AG04449 (cell line): ENCODE measurements around the gene CCDC116.

Experiments
- CTCF ChIA-PET: fragments of 350-600 bp; formaldehyde crosslinking; extraction: SDS; loops from one replicate; lab custom pipeline; 2021; ENCODE audit warnings: antibody characterized with exemption; lab: Yijun Ruan, JAX
- POLR2A ChIA-PET: fragments of 400-600, 350-600 bp; formaldehyde crosslinking; extraction: SDS; loops from one replicate; lab custom pipeline; 2020; ENCODE audit warnings: antibody characterized with exemption, inconsistent platforms; lab: Yijun Ruan, JAX
- DNase-seq: peaks from one replicate; pipeline ENCODE4 v3.0.0-alpha.2; 2010; ENCODE audit warnings: low read depth, low spot score
- H3K4me3 ChIP-seq: 2 replicates; pipeline ENCODE4 v1.5.1; 2011; ENCODE audit warnings: low read depth, mild to moderate bottlenecking, control low read depth, low read length
- CTCF ChIP-seq: IDR thresholded peaks from one replicate; pipeline ENCODE4 v1.5.1; 2011; ENCODE audit warnings: mild to moderate bottlenecking, moderate library complexity, low read length, control low read depth, inconsistent platforms; ENCODE audit not compliant: insufficient read depth; ENCODE audit errors: missing control alignments

CCDC116 gene, protein sequence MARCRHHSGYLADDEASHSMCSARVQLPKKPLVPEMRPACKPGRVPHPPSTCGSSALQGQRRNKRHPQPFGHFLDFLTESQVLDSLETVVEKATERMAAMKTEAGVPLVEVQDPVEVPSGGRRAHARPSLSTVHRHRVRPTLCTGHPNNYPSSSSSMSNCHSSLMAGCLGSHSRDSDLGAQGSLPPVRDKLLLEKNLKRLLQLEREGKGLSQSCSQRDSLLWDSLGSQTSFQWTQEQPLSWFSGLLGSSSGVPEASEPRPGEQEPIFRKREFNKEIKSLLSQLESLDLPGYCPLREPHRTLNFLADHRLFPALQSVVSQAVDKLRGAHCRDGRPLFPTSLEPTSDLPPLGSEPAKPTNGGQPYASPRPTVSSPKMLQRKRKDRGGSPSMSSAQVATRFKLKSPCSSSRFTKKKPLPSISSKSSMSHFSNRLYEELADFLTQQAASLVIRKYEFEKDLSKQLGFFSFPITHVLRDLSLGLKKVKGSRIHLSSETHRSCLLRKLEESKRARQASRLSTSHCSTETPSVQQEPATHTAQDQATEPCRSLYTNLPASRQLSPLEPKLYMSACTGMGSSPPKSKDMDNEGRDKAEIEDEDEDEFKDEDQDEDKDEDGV

GRCh38 chr22:21632237-21632895, at the start of gene CCDC116:
TSS of gene CCDC116 (plus strand) at chr22:21632760. CDS start at chr22:21633182, 422 bp downstream.
- no peak for TF ChIP-seq CTCF
- CTCF ChIA-PET: interaction anchor here (1.1 to 12.1 kb wide), 2 partner anchors 12 to 23 kb away, joined by 3 to 158 read pairs; partner anchors contain the start of gene SDF2L1
- POLR2A ChIA-PET: interaction anchor here (1.0 kb wide), 1 partner anchor 9 kb away, joined by 3 read pairs; no protein-coding TSS in a partner anchor
- H3K4me3 ChIP-seq: no peak within 1 kb of the TSS
- no peak for DNase-seq

- TF ChIP-seq CTCF: no peak
- no peak overlapping the region for H3K4me3 ChIP-seq
- DNase-seq: no peak
- ChIA-PET POLR2A (interaction anchor here (0.7 kb wide), 1 partner anchor 31 kb away, joined by 3 read pairs; no protein-coding TSS in a partner anchor), CTCF (interaction anchor here (0.9 to 1.2 kb wide), 2 partner anchors 9 to 46 kb away, joined by 3 to 4 read pairs; no protein-coding TSS in a partner anchor)
These were observed 49.5 kb upstream of the CCDC116 start for GRCh38 chr22:21582801-21583740.

- TF ChIP-seq CTCF: no peak
- DNase-seq: no peak
- ChIA-PET POLR2A (no interaction called here), CTCF (interaction anchor here (0.8 to 1.4 kb wide), 3 partner anchors 9 to 62 kb away, joined by 3 to 4 read pairs (median 3); no protein-coding TSS in a partner anchor)
- no peak overlapping the region for H3K4me3 ChIP-seq
These were observed 47.2 kb upstream of the CCDC116 start for GRCh38 chr22:21585389-21585788.

DNA sequence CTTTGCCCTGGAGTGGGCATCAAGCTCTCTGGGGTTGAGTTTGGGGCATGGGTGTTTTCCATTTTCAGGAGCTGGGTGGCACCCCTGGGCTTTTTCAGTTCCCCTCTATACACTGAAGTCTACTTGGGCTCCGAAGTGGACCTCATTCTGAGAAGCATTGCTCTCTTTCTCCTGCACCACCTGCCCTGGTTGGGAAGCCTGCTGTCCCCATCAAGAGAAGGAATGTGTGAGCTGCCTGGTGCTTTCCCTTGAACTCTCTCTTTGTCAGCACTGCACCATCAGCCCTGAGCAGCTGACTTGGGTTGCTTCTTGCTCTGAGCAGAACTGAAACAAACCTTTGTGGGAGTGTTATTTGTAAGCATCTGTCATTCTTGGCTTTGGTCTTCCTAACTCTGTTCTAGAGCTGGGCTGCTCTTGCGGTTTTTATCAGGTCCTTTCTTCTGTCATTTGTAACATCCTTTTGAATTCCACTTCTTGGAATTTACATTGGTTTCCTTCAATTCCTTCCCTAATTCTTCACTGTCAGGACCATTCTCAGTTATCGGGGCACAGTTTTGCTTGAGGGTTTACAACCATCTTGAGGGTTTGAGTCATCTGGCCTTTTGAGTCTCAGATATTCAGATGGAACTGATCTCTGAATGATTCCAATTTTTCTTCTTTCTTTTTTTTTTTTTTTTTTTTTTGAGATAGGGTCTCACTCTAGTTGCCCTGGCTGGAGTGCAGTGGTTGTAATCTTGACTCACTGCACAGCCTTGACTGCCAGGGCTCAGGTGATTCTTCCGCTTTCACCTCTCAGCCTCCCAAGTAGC, 44.6 kb upstream of the CCDC116 start:
- no peak for TF ChIP-seq CTCF
- ChIA-PET POLR2A (no interaction called here), CTCF (no interaction called here)
- DNase-seq: no peak
- H3K4me3 ChIP-seq: no peak overlapping the region

GRCh38 chr22:21589396-21589795, 43.2 kb upstream of the CCDC116 start:
- no peak for DNase-seq
- ChIA-PET CTCF (no interaction called here), POLR2A (no interaction called here)
- no peak overlapping the region for H3K4me3 ChIP-seq
- TF ChIP-seq CTCF: no peak
